Naive thymus-derived CD8-positive, alpha-beta T cell (primary cell): ENCODE data around the gene CLDN34. TPM values are rescaled to one million over a fixed set of nuclear protein-coding genes. Genes with fewer than 3 reads are reported as not detected.

Experiments
- ATAC-seq, 2 donors: fragments of 150-1000 bp; cut with Tn5 transposase in 1 of 2; sonication (Bioruptor Pico), chemical (Tn5 transposase) in 1 of 2; 1 replicate in 1 of 2; 2 replicates in 1 of 2; pipeline ENCODE4 v1.10.0; 2021; ENCODE audit warnings: mild to moderate bottlenecking in 2 of 2, moderate library complexity in 2 of 2
- POLR2A ChIA-PET: fragments of 350-600 bp; sonication (Branson Sonifier 250); formaldehyde crosslinking; loops from one replicate; lab custom pipeline; 2021; ENCODE audit warnings: antibody characterized with exemption; lab: Charles Lee
- DNase-seq, 10 donors: peaks; one replicate each; pipeline versions ENCODE4 v3.0.0 to v3.0.0-alpha.2; 2020 to 2022
- H3K27ac Mint-ChIP-seq, 10 donors: one replicate each; pipeline ENCODE4 v1.8.0; 2020 to 2022; ENCODE audit warnings: mild to moderate bottlenecking in 10 of 10, mixed read lengths in 10 of 10, moderate library complexity in 4 of 10, inconsistent platforms in 1 of 10
- H3K27me3 Mint-ChIP-seq, 5 donors: one replicate each; pipeline ENCODE4 v1.8.0; 2021 to 2022; ENCODE audit warnings: mixed read lengths in 5 of 5
- H3K36me3 Mint-ChIP-seq, 3 donors: one replicate each; pipeline ENCODE4 v1.8.0; 2020 to 2022; ENCODE audit warnings: mixed read lengths in 3 of 3, mild to moderate bottlenecking in 2 of 3, inconsistent platforms in 1 of 3
- H3K4me1 Mint-ChIP-seq, 4 donors: one replicate each; pipeline ENCODE4 v1.8.0; 2021 to 2022; ENCODE audit warnings: mixed read lengths in 4 of 4
- H3K4me3 Mint-ChIP-seq, 10 donors: one replicate each; pipeline ENCODE4 v1.8.0; 2020 to 2022; ENCODE audit warnings: mild to moderate bottlenecking in 10 of 10, mixed read lengths in 10 of 10, moderate library complexity in 6 of 10, inconsistent platforms in 1 of 10
- H3K9me3 Mint-ChIP-seq, 9 donors: one replicate each; pipeline ENCODE4 v1.8.0; 2020 to 2022; ENCODE audit warnings: mixed read lengths in 9 of 9, mild to moderate bottlenecking in 3 of 9, inconsistent platforms in 1 of 9, moderate library complexity in 1 of 9
- polyA plus RNA-seq, 3 donors: library from polyadenylated mRNA; unstranded; fragments of 300-500 nt; fragmentation: Illumina TruSeq; gene quantifications; one replicate each; pipeline ENCODE4 v1.2.3, GENCODE V29; 2021
- total RNA-seq, 8 experiments: library from RNA in 2 of 8; stranded (reverse) in 2 of 8; gene quantifications; one replicate each; pipeline ENCODE4 v1.2.3 and lab custom pipeline; 2021 to 2026

The CLDN34 gene
- total RNA-seq (not detected), polyA plus RNA-seq (not detected), total RNA-seq (lab: John Stamatoyannopoulos, UW) (0 reads per million in 6 experiments)

- Mint-ChIP-seq H3K36me3 (no peaks in the 10 kb centered on the region), H3K27me3 (peaks cover 2 to 11% (median 7%) of the 10 kb centered on the region in 5 donors), H3K9me3 (peaks cover 0 to 8% (median 0%) of the 10 kb centered on the region in 9 donors), H3K4me3 (no peak within 1 kb of the TSS), H3K27ac (no peak within 1 kb of the TSS), H3K4me1 (peaks cover 0 to 3% (median 0%) of the 10 kb centered on the region in 4 donors)
- DNase-seq (no peak), ATAC-seq (no peak)
- POLR2A ChIA-PET = no interaction called here
Observed at GRCh38 chrX:9966775-9967408, at the start of gene CLDN34. Gene CLDN34, plus strand, starts transcription at chrX:9967358. Its CDS starts 0 bp downstream, at chrX:9967358.

- H3K9me3 Mint-ChIP-seq = peaks cover 0 to 3% (median 0%) of the 10 kb centered on the region in 9 donors
- H3K36me3 Mint-ChIP-seq = no peaks in the 10 kb centered on the region
- no peaks in the 10 kb centered on the region for H3K4me1 Mint-ChIP-seq
- POLR2A ChIA-PET = no interaction called here
- no peak overlapping the region for H3K27ac Mint-ChIP-seq
- no peak overlapping the region for H3K4me3 Mint-ChIP-seq
- peaks cover 1 to 9% (median 6%) of the 10 kb centered on the region in 5 donors for H3K27me3 Mint-ChIP-seq
- ATAC-seq (no peak), DNase-seq (no peak)
Observed at GRCh38 chrX:9917861-9918260, 49.3 kb upstream of the CLDN34 start.

- H3K9me3 Mint-ChIP-seq = no peaks in the 10 kb centered on the region
- H3K4me1 Mint-ChIP-seq = no peaks in the 10 kb centered on the region
- no peaks in the 10 kb centered on the region for H3K36me3 Mint-ChIP-seq
- no peak for ATAC-seq
- H3K4me3 Mint-ChIP-seq = no peak overlapping the region
- no peak for DNase-seq
- peaks cover 0 to 9% (median 6%) of the 10 kb centered on the region in 5 donors for H3K27me3 Mint-ChIP-seq
- peak overlapping the region in 1 of 10 donors; percentile 2 for H3K27ac Mint-ChIP-seq
- POLR2A ChIA-PET = no interaction called here
Observed at GRCh38 chrX:9919632-9920172, 47.5 kb upstream of the CLDN34 start.

- DNase-seq (no peak), ATAC-seq (no peak)
- H3K9me3 Mint-ChIP-seq = no peaks in the 10 kb centered on the region
- H3K27me3 Mint-ChIP-seq = peaks cover 0 to 9% (median 6%) of the 10 kb centered on the region in 5 donors
- no peak overlapping the region for H3K4me3 Mint-ChIP-seq
- POLR2A ChIA-PET = no interaction called here
- H3K27ac Mint-ChIP-seq = no peak overlapping the region
- H3K36me3 Mint-ChIP-seq = no peaks in the 10 kb centered on the region
- no peaks in the 10 kb centered on the region for H3K4me1 Mint-ChIP-seq
Observed at GRCh38 chrX:9921407-9921806, 45.8 kb upstream of the CLDN34 start.

GRCh38 chrX:9923357-9923756 is 43.8 kb upstream of the CLDN34 start:
- POLR2A ChIA-PET = no interaction called here
- Mint-ChIP-seq H3K4me1 (no peaks in the 10 kb centered on the region), H3K4me3 (no peak overlapping the region), H3K9me3 (no peaks in the 10 kb centered on the region), H3K27ac (no peak overlapping the region), H3K27me3 (peaks cover 0 to 7% (median 0%) of the 10 kb centered on the region in 5 donors), H3K36me3 (no peaks in the 10 kb centered on the region)
- ATAC-seq = no peak
- DNase-seq = no peak

GRCh38 chrX:9926002-9926401 is 41.2 kb upstream of the CLDN34 start:
- POLR2A ChIA-PET = no interaction called here
- no peak for ATAC-seq
- DNase-seq = no peak
- H3K4me3 Mint-ChIP-seq = no peak overlapping the region
- H3K36me3 Mint-ChIP-seq = no peaks in the 10 kb centered on the region
- peaks cover 0 to 2% (median 0%) of the 10 kb centered on the region in 5 donors for H3K27me3 Mint-ChIP-seq
- H3K9me3 Mint-ChIP-seq = peaks cover 0 to 3% (median 0%) of the 10 kb centered on the region in 9 donors
- H3K4me1 Mint-ChIP-seq = no peaks in the 10 kb centered on the region
- H3K27ac Mint-ChIP-seq = no peak overlapping the region

GRCh38 chrX:9927698-9928482 is 39.3 kb upstream of the CLDN34 start:
- Mint-ChIP-seq H3K4me1 (no peaks in the 10 kb centered on the region), H3K4me3 (no peak overlapping the region), H3K27me3 (peaks cover 0 to 2% (median 0%) of the 10 kb centered on the region in 5 donors), H3K36me3 (no peaks in the 10 kb centered on the region), H3K9me3 (peaks cover 0 to 3% (median 0%) of the 10 kb centered on the region in 9 donors), H3K27ac (no peak overlapping the region)
- DNase-seq (no peak), ATAC-seq (no peak)
- POLR2A ChIA-PET = no interaction called here

GRCh38 chrX:9935436-9935835 is 31.7 kb upstream of the CLDN34 start:
- Mint-ChIP-seq H3K9me3 (peaks cover 0 to 2% (median 0%) of the 10 kb centered on the region in 9 donors), H3K4me1 (peaks cover 0 to under 1% (median under 1%) of the 10 kb centered on the region in 4 donors), H3K27me3 (peaks cover 0 to 32% (median 1%) of the 10 kb centered on the region in 5 donors), H3K36me3 (no peaks in the 10 kb centered on the region), H3K4me3 (no peak overlapping the region), H3K27ac (no peak overlapping the region)
- DNase-seq = no peak
- ATAC-seq = no peak
- POLR2A ChIA-PET = no interaction called here

- no peak for ATAC-seq
- Mint-ChIP-seq H3K4me3 (no peak overlapping the region), H3K27ac (no peak overlapping the region), H3K4me1 (peaks cover 0 to 18% (median 6%) of the 10 kb centered on the region in 4 donors), H3K36me3 (no peaks in the 10 kb centered on the region), H3K9me3 (peaks cover 0 to 2% (median 0%) of the 10 kb centered on the region in 9 donors), H3K27me3 (peaks cover 0 to 34% (median 3%) of the 10 kb centered on the region in 5 donors)
- no peak for DNase-seq
- POLR2A ChIA-PET = no interaction called here
Observed at GRCh38 chrX:9937761-9938160, 29.4 kb upstream of the CLDN34 start.

- Mint-ChIP-seq H3K4me3 (no peak overlapping the region), H3K36me3 (no peaks in the 10 kb centered on the region), H3K9me3 (peaks cover 0 to 2% (median 0%) of the 10 kb centered on the region in 9 donors), H3K27ac (no peak overlapping the region), H3K27me3 (peaks cover 1 to 37% (median 5%) of the 10 kb centered on the region in 5 donors), H3K4me1 (peaks cover 0 to 21% (median 8%) of the 10 kb centered on the region in 4 donors)
- POLR2A ChIA-PET = no interaction called here
- DNase-seq (no peak), ATAC-seq (no peak)
Observed at GRCh38 chrX:9938516-9938915, 28.6 kb upstream of the CLDN34 start.

- POLR2A ChIA-PET = no interaction called here
- Mint-ChIP-seq H3K36me3 (no peaks in the 10 kb centered on the region), H3K27me3 (peaks cover 0 to 42% (median 8%) of the 10 kb centered on the region in 5 donors), H3K4me3 (no peak overlapping the region), H3K4me1 (peaks cover 0 to 21% (median 8%) of the 10 kb centered on the region in 4 donors), H3K9me3 (peaks cover 0 to 2% (median 0%) of the 10 kb centered on the region in 9 donors), H3K27ac (no peak overlapping the region)
- ATAC-seq = no peak
- no peak for DNase-seq
Observed at GRCh38 chrX:9940421-9940820, 26.7 kb upstream of the CLDN34 start.

GRCh38 chrX:9942086-9942485 is 25.1 kb upstream of the CLDN34 start:
- Mint-ChIP-seq H3K27ac (peak overlapping the region in 1 of 10 donors; percentile 84), H3K36me3 (no peaks in the 10 kb centered on the region), H3K4me1 (peaks cover 0 to 21% (median 8%) of the 10 kb centered on the region in 4 donors), H3K4me3 (peak overlapping the region in 4 of 10 donors; percentile 23 to 58 (median 40)), H3K27me3 (peaks cover 0 to 40% (median 9%) of the 10 kb centered on the region in 5 donors), H3K9me3 (peaks cover 0 to 2% (median 0%) of the 10 kb centered on the region in 9 donors)
- ATAC-seq = peak; percentile 65 to 85
- DNase-seq = peak in 9 of 10 donors; percentile 1 to 66 (median 12)
- POLR2A ChIA-PET = no interaction called here

- Mint-ChIP-seq H3K27ac (no peak overlapping the region), H3K36me3 (no peaks in the 10 kb centered on the region), H3K4me3 (no peak overlapping the region), H3K27me3 (peaks cover 1 to 40% (median 10%) of the 10 kb centered on the region in 5 donors), H3K4me1 (peaks cover 0 to 21% (median 8%) of the 10 kb centered on the region in 4 donors), H3K9me3 (peaks cover 0 to 2% (median 0%) of the 10 kb centered on the region in 9 donors)
- no peak for ATAC-seq
- no peak for DNase-seq
- POLR2A ChIA-PET = no interaction called here
Observed at GRCh38 chrX:9943420-9943819, 23.7 kb upstream of the CLDN34 start.
